HG03280 (cell line): ENCODE measurements around the gene CAMSAP3.

Experiments used
- ATAC-seq: cut with Tn5 transposase; IDR thresholded peaks from one replicate; pipeline ENCODE4 v1.9.1; 2021; ENCODE audit warnings: mild to moderate bottlenecking, moderate library complexity; ENCODE audit not compliant: unreplicated experiment

Gene CAMSAP3

GRCh38 chr19:7610491-7611240 is 15.0 kb downstream of the CAMSAP3 start:
- no peak for ATAC-seq

DNA sequence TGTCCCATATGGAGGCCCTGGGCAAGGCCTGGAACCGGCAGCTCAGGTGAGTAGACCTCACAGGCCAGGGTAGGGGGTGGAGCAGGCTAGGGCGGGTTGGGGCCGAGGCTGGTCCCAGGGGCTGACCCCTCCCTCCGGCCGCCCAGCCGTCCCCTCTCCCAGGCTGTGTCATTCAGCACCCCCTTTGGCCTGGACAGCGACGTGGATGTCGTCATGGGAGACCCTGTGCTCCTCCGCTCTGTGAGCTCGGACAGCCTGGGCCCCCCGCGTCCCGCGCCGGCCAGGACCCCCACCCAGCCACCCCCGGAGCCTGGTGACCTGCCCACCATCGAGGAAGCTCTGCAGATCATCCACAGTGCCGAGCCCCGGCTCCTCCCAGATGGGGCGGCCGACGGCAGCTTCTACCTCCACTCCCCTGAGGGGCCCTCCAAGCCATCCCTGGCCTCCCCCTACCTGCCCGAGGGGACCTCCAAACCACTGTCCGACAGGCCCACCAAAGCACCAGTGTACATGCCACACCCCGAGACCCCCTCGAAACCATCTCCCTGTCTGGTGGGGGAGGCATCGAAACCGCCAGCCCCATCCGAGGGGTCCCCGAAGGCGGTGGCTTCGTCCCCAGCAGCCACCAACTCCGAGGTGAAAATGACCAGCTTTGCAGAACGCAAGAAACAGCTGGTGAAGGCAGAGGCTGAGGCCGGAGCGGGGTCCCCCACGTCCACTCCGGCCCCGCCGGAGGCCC is 16.0 kb downstream of the CAMSAP3 start:
- ATAC-seq: no peak

DNA sequence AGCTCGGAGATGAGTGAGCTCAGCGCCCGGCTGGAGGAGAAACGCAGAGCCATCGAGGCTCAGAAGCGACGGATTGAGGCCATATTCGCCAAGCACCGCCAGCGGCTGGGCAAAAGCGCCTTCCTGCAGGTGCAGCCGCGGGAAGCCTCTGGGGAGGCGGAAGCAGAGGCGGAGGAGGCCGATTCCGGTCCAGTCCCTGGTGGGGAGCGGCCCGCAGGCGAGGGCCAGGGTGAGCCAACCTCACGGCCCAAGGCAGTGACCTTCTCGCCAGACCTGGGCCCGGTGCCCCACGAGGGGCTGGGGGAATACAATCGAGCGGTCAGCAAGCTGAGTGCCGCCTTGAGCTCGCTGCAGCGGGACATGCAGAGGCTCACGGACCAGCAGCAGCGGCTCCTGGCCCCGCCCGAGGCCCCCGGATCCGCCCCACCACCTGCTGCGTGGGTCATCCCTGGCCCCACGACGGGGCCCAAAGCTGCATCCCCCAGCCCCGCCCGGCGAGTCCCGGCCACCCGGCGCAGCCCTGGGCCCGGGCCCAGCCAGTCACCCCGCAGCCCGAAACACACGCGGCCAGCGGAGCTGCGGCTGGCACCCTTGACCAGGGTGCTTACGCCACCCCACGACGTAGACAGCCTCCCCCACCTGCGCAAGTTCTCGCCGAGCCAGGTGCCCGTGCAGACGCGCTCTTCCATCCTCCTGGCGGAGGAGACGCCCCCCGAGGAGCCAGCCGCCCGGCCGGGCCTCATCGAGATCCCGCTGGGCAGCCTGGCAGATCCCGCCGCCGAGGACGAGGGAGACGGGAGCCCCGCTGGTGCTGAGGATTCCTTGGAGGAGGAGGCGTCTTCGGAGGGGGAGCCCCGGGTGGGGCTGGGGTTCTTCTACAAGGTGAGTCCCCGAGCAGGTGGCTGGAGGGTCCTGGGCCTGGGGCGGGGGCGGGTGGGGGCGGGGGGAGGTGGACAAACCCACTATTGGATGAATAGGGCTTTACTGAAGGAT is 16.9 kb downstream of the CAMSAP3 start:
- ATAC-seq: no peak

DNA sequence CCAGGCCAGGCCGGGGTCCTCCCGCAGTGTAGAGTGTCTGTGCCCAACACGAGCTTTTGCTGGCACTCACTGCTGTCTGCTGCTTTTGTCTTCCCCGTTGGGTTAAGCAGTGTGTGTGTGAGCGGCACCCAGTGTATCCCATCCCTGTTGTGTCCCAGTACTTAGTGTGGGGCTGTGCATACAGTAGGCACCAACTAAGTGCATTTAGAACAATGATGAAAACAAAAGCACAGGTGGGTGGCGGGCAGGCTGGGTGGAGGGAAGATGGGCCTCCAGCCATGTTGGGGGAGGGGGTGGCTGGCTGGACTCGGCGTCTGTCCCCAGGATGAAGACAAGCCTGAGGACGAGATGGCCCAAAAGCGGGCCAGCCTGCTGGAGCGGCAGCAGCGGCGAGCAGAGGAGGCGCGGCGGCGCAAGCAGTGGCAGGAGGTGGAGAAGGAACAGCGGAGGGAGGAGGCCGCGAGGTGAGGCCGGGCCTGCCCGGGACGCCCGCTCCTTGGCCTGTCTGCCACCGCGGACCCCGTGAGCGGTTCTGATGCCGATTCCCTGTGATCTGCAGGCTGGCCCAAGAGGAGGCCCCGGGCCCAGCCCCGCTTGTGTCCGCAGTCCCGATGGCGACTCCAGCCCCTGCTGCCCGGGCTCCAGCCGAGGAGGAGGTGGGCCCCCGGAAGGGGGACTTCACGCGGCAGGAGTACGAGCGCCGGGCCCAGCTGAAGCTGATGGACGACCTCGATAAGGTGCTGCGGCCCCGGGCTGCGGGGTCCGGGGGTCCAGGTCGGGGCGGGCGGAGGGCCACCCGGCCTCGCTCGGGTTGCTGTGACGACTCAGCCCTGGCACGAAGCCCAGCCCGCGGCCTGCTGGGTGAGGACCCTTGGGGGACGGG is 19.4 kb downstream of the CAMSAP3 start:
- no peak for ATAC-seq

DNA sequence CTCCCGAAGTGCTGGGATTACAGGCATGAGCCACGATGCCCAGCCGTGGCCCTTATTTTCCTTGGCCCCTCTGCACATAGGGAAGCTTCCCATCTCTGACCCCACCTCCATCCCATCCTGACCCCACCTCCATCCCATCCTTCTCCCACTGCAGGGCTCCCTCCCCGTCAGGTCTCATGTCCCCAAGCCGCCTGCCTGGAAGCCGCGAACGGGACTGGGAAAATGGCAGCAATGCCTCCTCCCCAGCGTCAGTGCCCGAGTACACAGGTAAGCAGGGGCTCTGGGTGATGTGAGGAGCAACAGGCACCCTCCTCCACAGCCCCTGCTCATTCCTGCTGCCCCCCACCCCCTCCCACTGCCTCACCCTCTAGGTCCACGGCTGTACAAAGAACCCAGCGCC is 21.5 kb downstream of the CAMSAP3 start:
- no peak for ATAC-seq

GRCh38 chr19:7617735-7618134 is 22.1 kb downstream of the CAMSAP3 start:
- no peak for ATAC-seq

DNA sequence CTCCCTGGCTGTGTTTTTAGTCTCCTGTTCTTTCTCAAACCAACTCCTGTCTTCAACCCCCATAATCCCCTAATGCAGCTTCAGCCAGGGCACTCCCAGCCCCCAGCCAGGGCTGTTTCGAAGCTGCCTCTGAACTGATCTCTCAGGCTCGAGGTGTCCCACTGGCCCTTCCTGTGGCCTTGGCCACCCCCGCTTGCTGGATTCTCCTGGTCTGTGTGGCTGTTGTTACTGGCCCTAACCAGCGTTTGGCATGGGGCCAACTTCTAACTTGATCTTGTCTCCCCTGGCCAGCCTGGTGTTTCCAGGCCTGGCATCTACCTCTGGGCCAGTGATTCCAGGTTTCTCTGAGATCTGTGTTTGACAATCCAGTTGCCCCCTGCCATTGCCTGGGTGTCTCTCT is 22.7 kb downstream of the CAMSAP3 start:
- ATAC-seq: no peak

- no peak for ATAC-seq
Observed at GRCh38 chr19:7618771-7619510, 23.3 kb downstream of the CAMSAP3 start.

- no peak for ATAC-seq
Observed at GRCh38 chr19:7619671-7620441, 24.2 kb downstream of the CAMSAP3 start.

GRCh38 chr19:7620442-7621412 is 25.1 kb downstream of the CAMSAP3 start:
- no peak for ATAC-seq

GRCh38 chr19:7622933-7623685 is 27.4 kb downstream of the CAMSAP3 start:
- no peak for ATAC-seq

DNA sequence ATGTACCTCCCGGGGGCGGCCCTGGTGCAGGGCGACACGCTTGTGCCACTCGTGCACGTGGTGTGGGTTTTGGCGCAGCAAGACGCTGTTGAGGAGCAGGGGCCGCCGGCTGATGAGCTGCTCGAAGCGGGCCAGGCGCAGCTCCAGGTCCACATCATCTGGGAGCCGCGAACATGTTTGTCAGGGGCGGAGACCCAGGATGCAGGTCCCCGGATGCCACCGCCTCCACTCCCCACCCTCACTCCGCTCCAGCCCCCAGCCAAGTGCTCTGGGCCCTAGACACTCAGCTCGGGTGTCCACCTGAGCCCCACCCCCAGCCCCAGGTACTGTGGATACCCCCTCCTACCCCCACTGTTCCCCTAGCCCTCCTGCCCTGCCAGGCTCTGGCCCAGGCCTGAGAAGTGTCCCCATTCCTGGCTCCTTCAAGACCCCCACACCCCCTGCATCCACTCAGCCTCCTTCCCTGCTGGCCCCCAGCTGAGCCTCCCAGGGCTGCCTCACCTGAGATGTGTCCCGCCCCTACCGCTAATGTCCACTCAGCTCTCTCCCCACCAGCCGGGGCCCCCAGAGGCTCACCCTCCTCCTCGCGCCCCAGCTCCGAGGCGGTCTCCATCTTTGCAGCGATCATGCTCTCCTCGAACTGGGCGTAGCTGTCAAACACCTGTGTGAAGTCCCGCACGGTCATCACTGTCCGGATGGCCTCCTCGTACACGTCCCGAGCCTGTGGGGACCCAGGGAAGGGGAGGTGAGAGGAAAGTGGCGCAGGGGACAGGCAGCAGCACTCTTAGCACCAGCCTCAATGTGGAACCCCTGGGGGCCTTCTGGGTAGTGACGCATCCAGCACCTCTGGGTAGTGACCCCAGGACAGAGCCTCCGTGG is 28.3 kb downstream of the CAMSAP3 start:
- no peak for ATAC-seq

DNA sequence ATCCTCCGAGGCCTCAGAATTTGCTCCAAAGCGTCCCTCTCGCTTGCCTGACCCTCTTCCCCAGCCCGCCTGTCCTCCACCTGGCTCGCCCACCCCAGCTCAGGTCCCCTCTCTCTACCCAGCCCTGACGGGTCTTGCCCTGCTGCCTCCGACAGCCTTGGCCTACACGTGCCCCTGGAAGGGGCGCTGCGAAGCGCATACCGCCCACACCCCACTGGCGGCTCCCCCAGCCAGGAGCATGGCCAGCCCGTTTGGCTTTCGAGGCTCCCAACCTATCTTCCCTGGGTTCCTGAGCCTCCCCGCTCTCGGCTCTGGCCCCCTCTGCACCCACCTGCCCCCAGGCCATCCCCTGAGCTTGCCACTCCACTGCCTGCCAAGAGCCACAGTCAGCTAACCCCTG is 29.1 kb downstream of the CAMSAP3 start:
- no peak for ATAC-seq

GRCh38 chr19:7625763-7626372 is 30.2 kb downstream of the CAMSAP3 start:
- no peak for ATAC-seq

DNA sequence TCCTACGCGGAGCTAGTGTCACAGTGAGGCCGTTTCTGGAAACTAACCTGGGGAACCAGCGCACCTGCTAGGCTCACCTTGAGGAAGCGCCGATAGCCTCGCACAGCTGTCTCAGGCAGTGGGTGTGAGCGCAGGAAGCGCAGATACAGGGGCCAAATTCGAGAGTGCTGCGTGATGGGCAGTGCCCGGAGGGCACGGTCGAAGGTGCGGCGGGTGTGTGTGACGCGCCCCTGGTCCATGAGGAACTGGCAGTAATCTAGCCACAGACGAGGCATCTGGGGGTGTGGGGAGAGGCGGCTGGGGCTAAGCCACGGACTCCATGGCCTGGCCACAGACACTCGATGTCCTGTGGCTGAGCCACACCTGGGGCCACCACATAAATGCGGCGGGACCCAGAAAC is 31.5 kb downstream of the CAMSAP3 start:
- no peak for ATAC-seq
